ENCODE measurements around the gene DHX9. TPM values are rescaled to one million over a fixed set of nuclear protein-coding genes. Genes with fewer than 3 reads are reported as not detected.

Gene DHX9
- total RNA-seq, 1 experiment from 2014 or later, result 336 TPM

DNA sequence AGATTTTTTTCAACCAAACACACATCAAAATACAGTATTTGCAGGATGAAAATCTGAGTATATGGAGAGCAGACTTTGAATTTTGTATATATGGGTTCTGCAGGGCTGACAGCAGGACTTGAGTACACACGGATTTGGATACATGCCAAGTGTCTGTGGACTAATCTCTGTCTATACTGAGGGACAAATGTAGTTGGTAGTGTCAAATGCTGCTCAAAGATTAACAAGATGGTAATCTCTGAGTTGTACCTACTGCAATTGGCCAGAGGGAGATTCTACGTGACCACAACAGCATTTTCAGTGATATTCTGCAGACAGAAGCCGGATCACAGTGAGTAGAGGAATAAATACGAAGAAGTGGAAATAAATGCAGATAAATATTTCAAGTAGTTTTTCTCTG, 70.4 kb downstream of the DHX9 start:
- Histone ChIP-seq H4K8ac (replicated peaks; ENCODE audit: insufficient read length, low read depth, low read length) (no peak overlapping the region), H3K18ac (ENCODE audit: insufficient read length, low read depth, low read length) (no peak overlapping the region), H3K14ac (ENCODE audit: insufficient read depth, low read length) (no peak overlapping the region), H3K27me3 (ENCODE audit: insufficient read depth, low read length) (no peaks in the 10 kb centered on the region), H3K23ac (ENCODE audit: insufficient read length, low read depth, low read length) (no peak overlapping the region), H3K23me2 (ENCODE audit: insufficient read length, low read depth, low read length, poor library complexity, severe bottlenecking) (no peaks in the 10 kb centered on the region), H4K91ac (ENCODE audit: insufficient read length, low read depth, low read length) (no peak overlapping the region), H3K56ac (ENCODE audit: insufficient read length, low read depth, low read length) (no peak overlapping the region), H4K5ac (ENCODE audit: insufficient read length, low read depth, low read length) (no peak overlapping the region), H3K79me1 (ENCODE audit: insufficient read depth, low read depth, low read length, poor library complexity, severe bottlenecking) (no peaks in the 10 kb centered on the region), H2BK120ac (ENCODE audit: low read depth, low read length, poor library complexity, severe bottlenecking) (no peak overlapping the region), H3K79me2 (ENCODE audit: insufficient read depth, low read length) (no peaks in the 10 kb centered on the region), H4K20me1 (ENCODE audit: control insufficient read depth, insufficient read depth, insufficient read length) (no peaks in the 10 kb centered on the region), H2BK12ac (ENCODE audit: insufficient read length, low read depth, low read length) (no peak overlapping the region), H3K9me3 (ENCODE audit: control insufficient read depth, low read depth, low read length) (no peaks in the 10 kb centered on the region), H3K4ac (ENCODE audit: low read depth, low read length) (no peak overlapping the region), H2BK15ac (ENCODE audit: low read depth, low read length) (no peak overlapping the region), H3K4me2 (ENCODE audit: insufficient read depth, insufficient read length, low read length) (no peak overlapping the region), H2AFZ (ENCODE audit: low read length) (no peak overlapping the region), H3K9ac (ENCODE audit: extremely low read depth, insufficient read length, low read length) (no peak overlapping the region), H3T11ph (ENCODE audit: low read length) (no peak overlapping the region), H2BK5ac (ENCODE audit: insufficient read length, low read length) (no peak overlapping the region), H2BK20ac (ENCODE audit: low read depth, low read length, poor library complexity, severe bottlenecking) (no peak overlapping the region), H3K27ac (ENCODE audit: insufficient read length, low read depth, low read length) (no peak overlapping the region), H2AK5ac (ENCODE audit: insufficient read length, low read length) (no peak overlapping the region), H3K4me1 (ENCODE audit: insufficient read depth, low read length) (peaks cover 3% of the 10 kb centered on the region; the same call in 1 of the 2 replicates)
- DNase-seq, result no peak
- Mint-ChIP-seq H3K9me3 (peaks cover 22 to 24% of the 10 kb centered on the region in 2 experiments), H3K4me3 (no peak overlapping the region), H3K27me3 (ENCODE audit: low read depth) (no peaks in the 10 kb centered on the region; the same call in 1 of the 2 replicates), H3K27ac (no peak overlapping the region), H3K36me3 (ENCODE audit: insufficient read depth in 1 of 3, low read depth in 3 of 3) (peaks cover 11 to 22% (median 12%) of the 10 kb centered on the region in 3 experiments), H3K4me1 (peaks cover 11% of the 10 kb centered on the region in 2 experiments)
- no CpG with 5 or more reads among the region's 4 CpGs for WGBS (ENCODE audit: extremely low coverage, insufficient read length, low lambda C conversion rate)
- TF ChIP-seq CTCF (conservative IDR thresholded peaks at IDR 0.05), result no peak
